ENCODE results near the gene COBL.

Gene COBL

GRCh38 chr7:51290702-51291540, 25.7 kb downstream of the COBL start:
- no peak overlapping the region for H3K4me3 ChIP-seq (ENCODE audit: low read depth, low read length)
- in situ Hi-C loops (cut with HindIII; ENCODE audit: low sequenced_read_pairs) = loop anchor here (5.0 kb wide), 1 partner anchor 46 kb away; no protein-coding TSS in a partner anchor
- no peak for DNase-seq (ENCODE audit: low read depth)
- TF ChIP-seq CTCF (IDR thresholded peaks at IDR 0.05; ENCODE audit: low read depth, low read length, missing control alignments) = no peak

- no peak for DNase-seq (ENCODE audit: low read depth)
- H3K4me3 ChIP-seq (ENCODE audit: low read depth, low read length) = no peak overlapping the region
- in situ Hi-C loops (cut with HindIII; ENCODE audit: low sequenced_read_pairs) = loop anchor here (5.0 kb wide), 1 partner anchor 47 kb away; no protein-coding TSS in a partner anchor
- no peak for TF ChIP-seq CTCF (IDR thresholded peaks at IDR 0.05; ENCODE audit: low read depth, low read length, missing control alignments)
Observed at GRCh38 chr7:51290304-51290637, 26.3 kb downstream of the COBL start.

- DNase-seq (ENCODE audit: low read depth) = no peak
- no peak for TF ChIP-seq CTCF (IDR thresholded peaks at IDR 0.05; ENCODE audit: low read depth, low read length, missing control alignments)
- no peak overlapping the region for H3K4me3 ChIP-seq (ENCODE audit: low read depth, low read length)
- in situ Hi-C loops (cut with HindIII; ENCODE audit: low sequenced_read_pairs) = loop anchor here (5.0 kb wide), 1 partner anchor 48 kb away; no protein-coding TSS in a partner anchor
Observed at GRCh38 chr7:51289623-51290303, 26.8 kb downstream of the COBL start.

DNA sequence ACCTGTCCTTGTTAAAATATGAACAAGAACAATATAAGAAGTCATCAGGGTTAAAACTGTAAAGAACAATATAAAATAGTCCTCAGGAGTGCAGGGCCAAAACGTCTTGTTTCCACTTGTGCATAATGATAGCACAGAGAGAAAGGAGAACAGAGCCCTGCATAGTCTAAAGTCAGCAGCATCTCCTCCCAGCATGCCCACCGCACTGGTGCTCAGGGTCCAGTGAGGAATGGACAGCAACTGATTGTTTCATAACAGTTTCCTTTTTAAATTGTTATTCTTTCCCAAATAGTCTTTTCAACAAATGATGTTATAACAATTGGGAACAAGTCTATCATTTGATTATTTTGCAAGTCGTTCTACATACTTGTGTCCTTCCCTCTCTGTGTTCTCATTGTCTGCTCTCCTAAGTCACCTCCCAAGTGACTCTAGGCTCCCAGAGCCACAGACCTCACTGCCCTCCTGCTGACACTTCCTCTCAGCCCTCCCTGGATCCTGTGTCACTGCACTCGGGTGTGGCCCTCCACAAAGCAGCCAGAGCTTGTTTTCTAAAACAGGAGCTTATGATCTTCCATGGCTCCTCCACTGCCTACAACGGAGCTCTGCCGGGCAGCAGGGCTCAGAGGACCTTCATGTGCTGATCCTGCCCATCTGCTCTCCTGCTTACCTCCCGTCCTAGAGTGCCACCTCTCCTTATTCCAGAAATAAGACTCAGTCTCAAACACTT, 27.6 kb downstream of the COBL start:
- TF ChIP-seq CTCF (IDR thresholded peaks at IDR 0.05; ENCODE audit: low read depth, low read length, missing control alignments) = no peak
- in situ Hi-C loops (cut with HindIII; ENCODE audit: low sequenced_read_pairs) = no loop called here
- H3K4me3 ChIP-seq (ENCODE audit: low read depth, low read length) = no peak overlapping the region
- DNase-seq (ENCODE audit: low read depth) = no peak

GRCh38 chr7:51286401-51286800, 30.2 kb downstream of the COBL start:
- no peak for TF ChIP-seq CTCF (IDR thresholded peaks at IDR 0.05; ENCODE audit: low read depth, low read length, missing control alignments)
- in situ Hi-C loops (cut with HindIII; ENCODE audit: low sequenced_read_pairs) = no loop called here

DNA sequence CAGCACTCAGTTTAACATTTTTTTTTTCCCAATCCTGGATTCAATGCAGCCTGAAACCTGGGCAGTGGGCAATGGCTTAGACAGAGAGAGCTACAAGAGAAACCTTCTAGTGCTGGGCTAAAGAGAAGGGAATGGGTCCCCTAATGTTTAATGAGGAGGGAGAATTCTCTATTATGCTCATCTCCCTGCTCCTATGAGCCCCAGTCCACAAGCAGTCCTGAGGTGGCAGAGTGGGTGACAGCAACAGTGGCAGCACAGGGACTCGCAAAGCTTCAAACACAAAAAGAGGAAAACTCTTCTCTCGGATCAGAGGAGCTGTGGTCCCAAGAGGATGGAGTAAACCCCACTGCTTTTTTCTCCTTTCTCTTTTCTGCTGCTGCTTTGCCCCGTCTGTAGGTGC, 36.5 kb downstream of the COBL start:
- H3K4me3 ChIP-seq (ENCODE audit: low read depth, low read length) = no peak overlapping the region
- TF ChIP-seq CTCF (IDR thresholded peaks at IDR 0.05; ENCODE audit: low read depth, low read length, missing control alignments) = no peak
- DNase-seq (ENCODE audit: low read depth) = no peak
- in situ Hi-C loops (cut with HindIII; ENCODE audit: low sequenced_read_pairs) = no loop called here

More at GRCh38 chr7:51286401-51286800, 30.2 kb downstream of the COBL start:
- no peak overlapping the region for H3K4me3 ChIP-seq (ENCODE audit: low read depth, low read length)
- DNase-seq (ENCODE audit: low read depth) = no peak
